Pancreas (tissue), 10 donors: Measurements from ENCODE around the gene DGUOK. TPM values are rescaled to one million over a fixed set of nuclear protein-coding genes. Genes with fewer than 3 reads are reported as not detected.
A peak's percentile ranks its signal among the peaks of the same experiment; 100 is the strongest.

Source experiments
- ATAC-seq, 4 donors: fragments of 200-7000 bp; cut with Tn5 transposase; one replicate each; pipeline versions ENCODE4 v1.8.0 to v1.9.1; 2020; ENCODE audit warnings: mild to moderate bottlenecking in 4 of 4, moderate library complexity in 4 of 4
- DNase-seq, 6 donors: peaks; one replicate each; pipeline ENCODE4 v3.0.0-alpha.2; 2020
- FAIRE-seq: peaks from 2 replicates; lab custom pipeline; 2012; peaks lifted over from hg19 to GRCh38; lab: Jason Lieb, UNC
- H3K27ac ChIP-seq, 4 donors: fragments of 200-600 bp; sonication (generic); 1 replicate in 3 of 4; 2 replicates in 1 of 4; pipeline versions ENCODE4 v1.5.0 to v1.8.0; 2020
- H3K27me3 ChIP-seq, 4 donors: fragments of 200-600 bp; one replicate each; pipeline ENCODE4 v1.8.0; 2021
- H3K36me3 ChIP-seq, 3 donors: fragments of 200-600 bp; sonication (generic) in 1 of 3; one replicate each; pipeline versions ENCODE4 v1.5.0 to v1.8.0; 2020 to 2021
- H3K4me1 ChIP-seq, 3 donors: fragments of 200-600 bp; one replicate each; pipeline ENCODE4 v1.8.0; 2021
- H3K4me3 ChIP-seq, 4 donors: fragments of 200-600 bp; sonication (generic) in 2 of 4; one replicate each; pipeline versions ENCODE4 v1.5.0 to v1.8.0; 2020 to 2021
- H3K9me3 ChIP-seq, 4 donors: fragments of 200-600 bp; one replicate each; pipeline ENCODE4 v1.8.0; 2021
- CTCF ChIP-seq, 4 donors: fragments of 200-600 bp; sonication (generic) in 3 of 4; IDR thresholded peaks; one replicate each; pipeline versions ENCODE4 v1.5.0 to v1.8.0; 2021; ENCODE audit warnings: antibody characterized with exemption in 4 of 4
- WGBS, 2 donors: extraction: QIAGEN DNeasy Blood & Tissue Kit; methylation state at CpG; one replicate each; pipeline ENCODE4 v1.1.7; 2013; 5-methylcytosine and 5-hydroxymethylcytosine counted together
- intact Hi-C, 3 donors: fragments of 100-400 bp; cut with DNase I; formaldehyde crosslinking; loops; one replicate each; pipeline versions ENCODE4 v1.11.1 to v1.14.2; 2022
- polyA plus RNA-seq, 2 donors: library from polyadenylated mRNA; stranded (reverse); fragments of 200-250 nt; gene quantifications; one replicate each; pipeline ENCODE4 v1.2.3, GENCODE V29; 2013
- total RNA-seq, 6 donors: library from RNA; stranded (reverse); fragmentation: NEBNext Ultra II Directional in 4 of 6; extraction: Animal tissue kit (Norgen Biotek cat#: 25700) in 4 of 6; gene quantifications; one replicate each; pipeline versions ENCODE4 v1.2.1 to v1.2.4, GENCODE V29; 2021 to 2023
- donor health status: healthy with polysubstance abuse.
- donor health status: DM: no; HTN: no; CAD: no; lungs with moderate emphysema.
- donor health status: DM: no; HTN: no; CAD: no.
- donor health status: control.
- donor health status: control.
- donor health status: Bipolar disorder and iron deficiency.
- donor health status: DM: yes; HTN: yes; CAD: no.
- donor health status: DM: no; HTN: no; CAD: no.
- donor health status: DM: no; HTN: no; CAD: no.
- donor health status: DM: yes; HTN: yes; CAD: no.

Gene DGUOK
- total and polyA plus RNA-seq, 8 donors: 13.1 to 47.0 (median 17.3) TPM

- Histone ChIP-seq H3K27ac (no peak overlapping the region), H3K9me3 (no peaks in the 10 kb centered on the region), H3K36me3 (peaks cover 0 to 33% (median 6%) of the 10 kb centered on the region in 3 donors), H3K4me3 (no peak overlapping the region), H3K27me3 (no peaks in the 10 kb centered on the region), H3K4me1 (no peaks in the 10 kb centered on the region)
- DNase-seq (no peak), ATAC-seq (no peak), FAIRE-seq (no peak)
- intact Hi-C loops: no loop called here
- no peak for TF ChIP-seq CTCF (IDR thresholded peaks at IDR 0.05)
These were observed 23.1 kb downstream of the DGUOK start for GRCh38 chr2:73949802-73950201.

- intact Hi-C loops: no loop called here
- Histone ChIP-seq H3K4me3 (no peak overlapping the region), H3K27ac (no peak overlapping the region), H3K9me3 (no peaks in the 10 kb centered on the region), H3K4me1 (no peaks in the 10 kb centered on the region), H3K36me3 (peaks cover 0 to 35% (median 4%) of the 10 kb centered on the region in 3 donors), H3K27me3 (no peaks in the 10 kb centered on the region)
- peak in 3 of 4 donors; percentile 29 to 82 (median 80) for ATAC-seq
- FAIRE-seq: no peak
- TF ChIP-seq CTCF (IDR thresholded peaks at IDR 0.05): no peak
- DNase-seq: peak in 1 of 6 donors; percentile 30
- 82 to 91% methylated on average over 12 of the region's 12 CpGs for WGBS, 2 donors
These were observed 26.1 kb downstream of the DGUOK start for GRCh38 chr2:73952499-73953446.

- Histone ChIP-seq H3K4me1 (no peaks in the 10 kb centered on the region), H3K36me3 (peaks cover 0 to 34% (median 0%) of the 10 kb centered on the region in 3 donors), H3K9me3 (no peaks in the 10 kb centered on the region), H3K4me3 (no peak overlapping the region), H3K27me3 (no peaks in the 10 kb centered on the region), H3K27ac (no peak overlapping the region)
- ATAC-seq (no peak), FAIRE-seq (no peak), DNase-seq (no peak)
- intact Hi-C loops: no loop called here
- 90 to 94% methylated on average over 5 of the region's 5 CpGs for whole genome bisulfite sequencing, 2 donors
- no peak for TF ChIP-seq CTCF (IDR thresholded peaks at IDR 0.05)
These were observed 29.7 kb downstream of the DGUOK start for GRCh38 chr2:73956218-73956865.

GRCh38 chr2:73961274-73961673 lies 34.6 kb downstream of the DGUOK start:
- WGBS, 2 donors: 96 to 97% methylated on average over 4 of the region's 4 CpGs
- FAIRE-seq (no peak), ATAC-seq (no peak), DNase-seq (no peak)
- Histone ChIP-seq H3K27ac (no peak overlapping the region), H3K4me1 (no peaks in the 10 kb centered on the region), H3K4me3 (no peak overlapping the region), H3K36me3 (peaks cover 0 to 20% (median 0%) of the 10 kb centered on the region in 3 donors), H3K27me3 (no peaks in the 10 kb centered on the region), H3K9me3 (no peaks in the 10 kb centered on the region)
- intact Hi-C loops: no loop called here
- TF ChIP-seq CTCF (IDR thresholded peaks at IDR 0.05): no peak
